HG03280 (cell line): ENCODE data around the gene HNRNPA2B1.
"Not testable (repeated sequence)": the region's sequence is repeated elsewhere in the genome, so short reads cannot be mapped to it uniquely, and the experiment has no call there.

Source experiments
- ATAC-seq: cut with Tn5 transposase; IDR thresholded peaks from one replicate; pipeline ENCODE4 v1.9.1; 2021; ENCODE audit warnings: mild to moderate bottlenecking, moderate library complexity; ENCODE audit not compliant: unreplicated experiment

HNRNPA2B1 gene

GRCh38 chr7:26185844-26186180 is 14.7 kb downstream of the HNRNPA2B1 start:
- ATAC-seq: no peak

DNA sequence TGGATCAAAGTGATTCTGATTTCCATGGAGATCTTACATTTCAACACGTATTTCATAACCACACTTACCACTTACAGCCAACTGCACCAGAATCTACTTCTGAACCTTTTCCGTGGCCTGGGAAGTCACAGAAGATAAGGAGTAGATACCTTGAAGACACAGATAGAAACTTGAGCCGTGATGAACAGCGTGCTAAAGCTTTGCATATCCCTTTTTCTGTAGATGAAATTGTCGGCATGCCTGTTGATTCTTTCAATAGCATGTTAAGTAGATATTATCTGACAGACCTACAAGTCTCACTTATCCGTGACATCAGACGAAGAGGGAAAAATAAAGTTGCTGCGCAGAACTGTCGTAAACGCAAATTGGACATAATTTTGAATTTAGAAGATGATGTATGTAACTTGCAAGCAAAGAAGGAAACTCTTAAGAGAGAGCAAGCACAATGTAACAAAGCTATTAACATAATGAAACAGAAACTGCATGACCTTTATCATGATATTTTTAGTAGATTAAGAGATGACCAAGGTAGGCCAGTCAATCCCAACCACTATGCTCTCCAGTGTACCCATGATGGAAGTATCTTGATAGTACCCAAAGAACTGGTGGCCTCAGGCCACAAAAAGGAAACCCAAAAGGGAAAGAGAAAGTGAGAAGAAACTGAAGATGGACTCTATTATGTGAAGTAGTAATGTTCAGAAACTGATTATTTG is 15.3 kb downstream of the HNRNPA2B1 start:
- ATAC-seq: peak; percentile 49

- ATAC-seq: not testable (repeated sequence)
Measured at GRCh38 chr7:26184281-26185101, 16.1 kb downstream of the HNRNPA2B1 start.

- ATAC-seq: no peak
Measured at GRCh38 chr7:26183545-26184280, 16.8 kb downstream of the HNRNPA2B1 start.

GRCh38 chr7:26182706-26183105 is 17.8 kb downstream of the HNRNPA2B1 start:
- no peak for ATAC-seq

- no peak for ATAC-seq
Measured at GRCh38 chr7:26182283-26182682, 18.3 kb downstream of the HNRNPA2B1 start.

- ATAC-seq: no peak
Measured at GRCh38 chr7:26181474-26182227, 18.9 kb downstream of the HNRNPA2B1 start.

- ATAC-seq: no peak
Measured at GRCh38 chr7:26180792-26181198, 19.8 kb downstream of the HNRNPA2B1 start.

DNA sequence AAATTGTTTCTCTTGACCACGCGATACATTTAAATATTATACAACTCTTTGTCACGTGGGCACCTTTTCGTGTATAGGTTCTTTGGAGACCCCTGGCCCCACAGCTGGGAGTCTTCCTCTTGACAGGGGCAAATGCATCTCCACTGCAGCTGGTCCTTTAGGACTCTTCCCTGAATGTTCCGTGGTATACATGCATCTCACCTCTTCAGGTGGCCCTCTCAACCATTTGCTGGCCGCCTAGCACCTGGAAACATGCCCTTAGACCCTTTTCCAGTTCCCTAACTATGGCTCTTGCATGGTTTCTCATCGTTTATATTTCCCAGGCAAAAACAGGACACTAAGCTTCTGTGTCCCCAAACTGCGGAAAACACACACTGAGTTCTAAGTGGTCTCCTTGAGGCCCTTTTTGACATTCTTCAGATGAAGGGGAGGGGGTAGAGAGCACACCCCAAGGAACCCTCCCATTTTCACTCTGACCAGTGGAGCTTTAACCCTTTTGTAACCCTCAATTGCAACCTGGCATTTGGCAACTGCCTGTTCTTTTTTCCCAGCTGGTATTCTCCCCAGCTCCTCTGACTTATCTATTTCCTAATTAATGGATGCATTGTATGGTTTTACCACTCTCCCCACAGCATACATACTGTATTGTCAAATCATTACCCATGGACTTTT is 20.6 kb downstream of the HNRNPA2B1 start:
- ATAC-seq: no peak

DNA sequence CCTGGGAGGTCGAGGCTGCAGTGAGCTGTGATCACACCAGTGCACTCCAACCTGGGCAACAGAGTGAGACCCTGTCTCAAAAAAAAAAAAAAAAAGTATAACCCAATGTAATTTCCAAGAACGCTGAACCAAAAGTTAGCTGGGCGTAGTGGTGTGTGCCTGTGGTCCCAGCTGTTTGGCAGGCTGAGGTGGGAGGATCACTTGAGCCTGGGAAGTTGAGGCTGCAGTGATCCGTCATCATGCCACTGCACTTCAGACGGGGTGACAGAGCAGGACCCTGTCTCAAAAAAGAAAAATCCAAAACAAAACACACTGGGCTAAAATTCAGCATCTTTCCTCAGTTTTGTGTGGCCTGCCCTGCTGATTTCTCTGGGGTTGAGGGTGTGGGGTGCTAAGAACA is 21.1 kb downstream of the HNRNPA2B1 start:
- no peak for ATAC-seq

GRCh38 chr7:26178272-26178960 is 22.1 kb downstream of the HNRNPA2B1 start:
- ATAC-seq: no peak

- not testable (repeated sequence) for ATAC-seq
Measured at GRCh38 chr7:26177269-26177668, 23.3 kb downstream of the HNRNPA2B1 start.

- ATAC-seq: not testable (repeated sequence)
Measured at GRCh38 chr7:26176696-26177095, 23.9 kb downstream of the HNRNPA2B1 start.

- ATAC-seq: not testable (repeated sequence)
Measured at GRCh38 chr7:26175903-26176302, 24.6 kb downstream of the HNRNPA2B1 start.

DNA sequence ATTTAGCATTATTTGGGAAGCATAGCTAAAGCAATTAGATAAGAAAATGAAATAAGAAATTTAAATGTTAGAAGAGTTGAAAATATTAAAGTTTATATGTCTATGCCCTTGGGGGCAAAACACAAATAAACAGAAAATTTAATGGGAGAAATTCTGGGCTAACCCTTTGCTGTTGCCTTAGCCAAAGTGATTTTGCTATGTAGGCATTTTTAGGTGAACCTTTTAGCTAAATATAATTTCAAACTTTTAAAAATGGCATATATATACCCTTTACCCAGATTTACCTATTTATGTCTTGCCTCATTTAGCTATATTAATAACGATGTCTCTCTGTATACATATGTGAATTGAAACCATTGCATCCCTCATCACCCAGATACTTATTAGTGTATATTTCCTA is 28.5 kb downstream of the HNRNPA2B1 start:
- ATAC-seq: no peak

- ATAC-seq: no peak
Measured at GRCh38 chr7:26171601-26172000, 28.9 kb downstream of the HNRNPA2B1 start.

GRCh38 chr7:26170663-26171062 is 29.9 kb downstream of the HNRNPA2B1 start:
- no peak for ATAC-seq

GRCh38 chr7:26169271-26169670 is 31.3 kb downstream of the HNRNPA2B1 start:
- no peak for ATAC-seq

DNA sequence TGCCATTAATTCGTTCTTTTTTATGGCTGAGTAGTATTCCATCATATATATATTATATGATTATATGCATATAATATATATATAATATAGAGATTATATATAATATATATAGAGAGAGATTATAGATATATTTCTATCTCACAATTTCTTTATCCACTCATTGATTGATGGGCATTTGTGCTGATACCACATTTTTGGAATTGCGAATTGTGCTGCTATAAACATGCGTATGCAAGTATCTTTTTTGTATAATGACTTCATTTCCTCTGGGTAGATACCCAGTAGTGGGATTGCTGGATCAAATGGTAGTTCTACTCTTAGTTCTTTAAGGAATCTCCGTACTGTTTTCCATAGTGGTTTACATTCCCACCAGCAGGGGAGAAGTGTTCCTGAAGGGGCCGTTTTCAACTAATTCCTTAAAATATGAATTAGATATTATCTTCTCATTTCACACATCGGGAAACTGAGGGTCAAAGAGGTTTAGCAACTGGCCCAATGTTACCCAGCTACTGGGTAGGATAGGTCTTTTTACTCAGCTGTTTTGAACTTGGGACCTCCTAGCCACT is 32.0 kb downstream of the HNRNPA2B1 start:
- ATAC-seq: no peak
